ENCODE results near the gene FAM124B. TPM values are rescaled to one million over a fixed set of nuclear protein-coding genes. Genes with fewer than 3 reads are reported as not detected.

The FAM124B gene
- polyA plus RNA-seq, 1 donor (not counting 4 experiments of a cell fraction or from before 2014, with no cell fraction given): 0.03 TPM

DNA sequence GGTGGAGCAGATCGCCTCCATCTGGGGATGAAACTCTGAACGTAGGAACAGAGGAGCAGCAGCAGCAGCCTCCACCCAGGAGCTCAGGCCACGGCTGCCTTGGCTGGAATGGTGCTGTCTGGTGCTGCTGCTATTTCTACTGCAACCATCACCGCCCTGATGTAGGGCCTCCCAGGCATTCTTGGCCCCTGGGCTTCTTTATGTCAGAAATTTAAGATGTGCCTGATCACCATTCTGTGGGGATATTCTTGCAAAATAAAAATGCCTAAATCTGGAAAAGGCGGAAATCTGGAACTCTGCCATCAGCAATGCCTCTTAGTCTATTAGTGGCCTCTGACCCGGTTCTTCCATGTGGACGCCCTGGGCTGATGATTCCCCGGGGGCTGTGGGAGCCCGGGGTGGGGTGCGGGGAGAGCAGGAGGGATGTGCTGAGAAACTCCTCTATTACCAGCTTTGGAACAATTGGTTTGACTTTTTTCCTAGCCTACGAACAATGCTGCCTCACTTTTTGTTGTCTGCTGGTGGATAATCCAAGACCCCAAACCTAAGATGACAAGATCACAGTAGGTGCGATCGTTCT lies 47.2 kb downstream of the FAM124B start:
- Histone ChIP-seq H3K27ac (ENCODE audit: control insufficient read depth, insufficient read depth, low read length) (no peak overlapping the region), H4K20me1 (ENCODE audit: control insufficient read depth, extremely low read depth, insufficient read depth, low read length) (no peaks in the 10 kb centered on the region), H3K9me3 (ENCODE audit: control insufficient read depth, low read depth, low read length) (no peaks in the 10 kb centered on the region), H3K4me1 (ENCODE audit: control insufficient read depth, extremely low read depth, insufficient read depth, low read length) (no peaks in the 10 kb centered on the region), H3K27me3 (ENCODE audit: control insufficient read depth, extremely low read depth, insufficient read depth, low read length) (peaks cover 5% of the 10 kb centered on the region), H2AFZ (ENCODE audit: control insufficient read depth, low read length) (no peak overlapping the region), H3K36me3 (ENCODE audit: control insufficient read depth in 2 of 2, extremely low read depth in 1 of 2, insufficient read depth in 2 of 2, low read length in 2 of 2) (no peaks in the 10 kb centered on the region), H3K4me2 (ENCODE audit: control insufficient read depth, extremely low read depth, insufficient read depth, low read depth, low read length) (no peak overlapping the region), H3K79me2 (ENCODE audit: control insufficient read depth, insufficient read depth, low read length) (no peaks in the 10 kb centered on the region), H3K4me3 (ENCODE audit: control insufficient read depth in 2 of 3, extremely low read depth in 1 of 3, insufficient read depth in 2 of 3, low read depth in 1 of 3, low read length in 3 of 3) (no peak overlapping the region), H3K9ac (ENCODE audit: control insufficient read depth, extremely low read depth, insufficient read depth, low read length) (no peak overlapping the region), H3K9me1 (ENCODE audit: control insufficient read depth, extremely low read depth, insufficient read depth, low read length) (no peaks in the 10 kb centered on the region)
- dilution Hi-C loops (cut with MboI; ENCODE audit: extremely low pct_ligation_motif_present, low sequenced_read_pairs): no loop called here
- no peak for TF ChIP-seq EZH2 (IDR thresholded peaks at IDR 0.05; ENCODE audit: low read length)
- TF ChIP-seq, protein P1, sequence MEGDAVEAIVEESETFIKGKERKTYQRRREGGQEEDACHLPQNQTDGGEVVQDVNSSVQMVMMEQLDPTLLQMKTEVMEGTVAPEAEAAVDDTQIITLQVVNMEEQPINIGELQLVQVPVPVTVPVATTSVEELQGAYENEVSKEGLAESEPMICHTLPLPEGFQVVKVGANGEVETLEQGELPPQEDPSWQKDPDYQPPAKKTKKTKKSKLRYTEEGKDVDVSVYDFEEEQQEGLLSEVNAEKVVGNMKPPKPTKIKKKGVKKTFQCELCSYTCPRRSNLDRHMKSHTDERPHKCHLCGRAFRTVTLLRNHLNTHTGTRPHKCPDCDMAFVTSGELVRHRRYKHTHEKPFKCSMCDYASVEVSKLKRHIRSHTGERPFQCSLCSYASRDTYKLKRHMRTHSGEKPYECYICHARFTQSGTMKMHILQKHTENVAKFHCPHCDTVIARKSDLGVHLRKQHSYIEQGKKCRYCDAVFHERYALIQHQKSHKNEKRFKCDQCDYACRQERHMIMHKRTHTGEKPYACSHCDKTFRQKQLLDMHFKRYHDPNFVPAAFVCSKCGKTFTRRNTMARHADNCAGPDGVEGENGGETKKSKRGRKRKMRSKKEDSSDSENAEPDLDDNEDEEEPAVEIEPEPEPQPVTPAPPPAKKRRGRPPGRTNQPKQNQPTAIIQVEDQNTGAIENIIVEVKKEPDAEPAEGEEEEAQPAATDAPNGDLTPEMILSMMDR (optimal IDR thresholded peaks at IDR 0.05 in 1 of 3, IDR thresholded peaks at IDR 0.05 in 1 of 3, conservative IDR thresholded peaks at IDR 0.05 in 1 of 3; ENCODE audit: extremely low read depth in 1 of 3, insufficient read depth in 2 of 3, low read length in 3 of 3): no peak
- DNase-seq (ENCODE audit: low read depth, low spot score) (no peak), FAIRE-seq (no peak)

DNA sequence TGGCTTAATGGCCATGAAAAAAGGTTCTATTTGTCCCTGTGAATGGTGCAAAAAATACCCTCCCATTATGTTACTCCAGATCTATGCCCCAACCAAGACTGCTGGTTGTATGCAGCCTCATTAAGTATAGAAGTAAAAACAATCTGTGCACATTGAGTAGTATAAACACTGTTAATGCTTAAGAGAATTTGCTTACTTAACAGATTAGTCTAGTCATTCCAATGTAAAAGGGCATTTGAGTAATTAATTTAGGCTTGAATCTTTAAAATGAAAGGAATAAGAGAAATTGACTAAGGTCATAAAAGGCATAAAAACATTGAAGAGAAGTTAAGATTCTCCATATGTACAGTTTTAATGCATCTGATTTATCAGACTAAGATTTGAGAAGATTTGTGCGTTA lies 51.2 kb downstream of the FAM124B start:
- no peaks in the 10 kb centered on the region for H3K79me2 ChIP-seq (ENCODE audit: control insufficient read depth, insufficient read depth, low read length)
- H3K4me2 ChIP-seq (ENCODE audit: control insufficient read depth, extremely low read depth, insufficient read depth, low read depth, low read length): no peak overlapping the region
- H4K20me1 ChIP-seq (ENCODE audit: control insufficient read depth, extremely low read depth, insufficient read depth, low read length): no peaks in the 10 kb centered on the region
- peaks cover 5% of the 10 kb centered on the region for H3K27me3 ChIP-seq (ENCODE audit: control insufficient read depth, extremely low read depth, insufficient read depth, low read length)
- no peak overlapping the region for H2AFZ ChIP-seq (ENCODE audit: control insufficient read depth, low read length)
- H3K36me3 ChIP-seq (ENCODE audit: control insufficient read depth in 2 of 2, extremely low read depth in 1 of 2, insufficient read depth in 2 of 2, low read length in 2 of 2): no peaks in the 10 kb centered on the region
- no peak overlapping the region for H3K27ac ChIP-seq (ENCODE audit: control insufficient read depth, insufficient read depth, low read length)
- FAIRE-seq: no peak
- H3K9ac ChIP-seq (ENCODE audit: control insufficient read depth, extremely low read depth, insufficient read depth, low read length): no peak overlapping the region
- H3K9me3 ChIP-seq (ENCODE audit: control insufficient read depth, low read depth, low read length): no peaks in the 10 kb centered on the region
- no peak overlapping the region for H3K4me3 ChIP-seq (ENCODE audit: control insufficient read depth in 2 of 3, extremely low read depth in 1 of 3, insufficient read depth in 2 of 3, low read depth in 1 of 3, low read length in 3 of 3)
- H3K4me1 ChIP-seq (ENCODE audit: control insufficient read depth, extremely low read depth, insufficient read depth, low read length): no peaks in the 10 kb centered on the region
- no peaks in the 10 kb centered on the region for H3K9me1 ChIP-seq (ENCODE audit: control insufficient read depth, extremely low read depth, insufficient read depth, low read length)
- no peak for TF ChIP-seq EZH2 (IDR thresholded peaks at IDR 0.05; ENCODE audit: low read length)
- TF ChIP-seq, protein P1 (optimal IDR thresholded peaks at IDR 0.05 in 1 of 3, IDR thresholded peaks at IDR 0.05 in 1 of 3, conservative IDR thresholded peaks at IDR 0.05 in 1 of 3; ENCODE audit: extremely low read depth in 1 of 3, insufficient read depth in 2 of 3, low read length in 3 of 3): no peak
- dilution Hi-C loops (cut with MboI; ENCODE audit: extremely low pct_ligation_motif_present, low sequenced_read_pairs): no loop called here
- no peak for DNase-seq (ENCODE audit: low read depth, low spot score)

Measured in keratinocyte (primary cell).